GM08714 (cell line): Measurements from ENCODE around the gene PLEKHN1.

Experiments
- H3K4me3 ChIP-seq: fragments of 200-500 bp; sonication (Bioruptor generic); 2 replicates; pipeline ENCODE4 v1.5.1; 2014; ENCODE audit warnings: mild to moderate bottlenecking, low read length, inconsistent platforms
- ZNF274 ChIP-seq: IDR thresholded peaks from 2 replicates; pipeline ENCODE4 v1.6.1; 2012; ENCODE audit warnings: mild to moderate bottlenecking, low read depth, low read length

PLEKHN1 gene

GRCh38 chr1:958823-959730 is 7.2 kb upstream of the PLEKHN1 start, which contains the start of gene NOC2L:
Gene NOC2L (minus strand): TSS chr1:959256. CDS start chr1:959240, 16 bp downstream.
- peak within 1 kb of the TSS; percentile 94 for H3K4me3 ChIP-seq
- no peak for TF ChIP-seq ZNF274

- no peak for TF ChIP-seq ZNF274
- peak overlapping the region; percentile 70; the same call in 1 of the 2 replicates for H3K4me3 ChIP-seq
Observed at GRCh38 chr1:959731-960362, 6.4 kb upstream of the PLEKHN1 start.

GRCh38 chr1:960363-961131 is 5.7 kb upstream of the PLEKHN1 start, which contains the start of gene KLHL17:
Gene KLHL17 (plus strand): TSS chr1:960584. CDS start chr1:960694, 110 bp downstream.
- peak within 1 kb of the TSS; percentile 70 for H3K4me3 ChIP-seq
- no peak for TF ChIP-seq ZNF274

GRCh38 chr1:961132-961669 is 5.1 kb upstream of the PLEKHN1 start:
- peak overlapping the region; percentile 70 for H3K4me3 ChIP-seq
- no peak for TF ChIP-seq ZNF274

GRCh38 chr1:962381-963300 is 3.6 kb upstream of the PLEKHN1 start:
- H3K4me3 ChIP-seq = no peak overlapping the region

GRCh38 chr1:963301-963651 is 3.0 kb upstream of the PLEKHN1 start:
- H3K4me3 ChIP-seq = no peak overlapping the region
- TF ChIP-seq ZNF274 = no peak

More at GRCh38 chr1:962381-963300, 3.6 kb upstream of the PLEKHN1 start:
- no peak for TF ChIP-seq ZNF274

GRCh38 chr1:963746-964525 is 2.3 kb upstream of the PLEKHN1 start:
- TF ChIP-seq ZNF274 = no peak

GRCh38 chr1:964691-965525 is 1.4 kb upstream of the PLEKHN1 start:
- TF ChIP-seq ZNF274 = no peak
- H3K4me3 ChIP-seq = no peak overlapping the region

More at GRCh38 chr1:963746-964525, 2.3 kb upstream of the PLEKHN1 start:
- no peak overlapping the region for H3K4me3 ChIP-seq

- no peak for TF ChIP-seq ZNF274
- H3K4me3 ChIP-seq = no peak overlapping the region
Observed at GRCh38 chr1:965526-966134, 652 bp upstream of the PLEKHN1 start.

- H3K4me3 ChIP-seq = peak overlapping the region; percentile 46; the same call in 1 of the 2 replicates
- TF ChIP-seq ZNF274 = no peak
Observed at GRCh38 chr1:966704-967300, 520 bp downstream of the PLEKHN1 start.
